IPS-NIHi11 (cell line): Measurements from ENCODE around the gene TPSB2.
"Not testable (repeated sequence)": the region's sequence is repeated elsewhere in the genome, so short reads cannot be mapped to it uniquely, and the experiment has no call there.

Source experiments
- DNase-seq: peaks from one replicate; pipeline ENCODE4 v3.0.0; 2012; ENCODE audit warnings: mixed read lengths, low spot score

TPSB2 gene

DNA sequence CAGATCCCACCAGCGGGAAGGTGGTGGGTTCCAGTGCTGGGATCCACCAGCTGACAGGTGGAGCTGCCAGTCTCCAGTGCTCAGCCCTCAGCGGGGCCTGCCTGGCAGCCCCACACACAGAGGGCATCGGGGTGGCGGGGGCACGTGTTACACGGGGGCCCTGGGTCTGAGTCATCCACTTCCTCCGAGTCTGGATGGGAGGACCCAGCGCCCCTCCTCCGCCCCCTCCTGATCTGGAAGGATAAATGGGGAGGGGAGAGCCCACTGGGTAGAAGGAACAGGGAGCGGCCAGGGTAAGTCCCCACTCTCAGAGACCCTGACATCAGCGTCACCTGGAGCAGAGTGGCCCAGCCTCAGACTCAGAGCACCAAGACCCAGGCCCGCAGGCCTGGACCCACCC lies 10.5 kb upstream of the TPSB2 start, which contains the start of gene TPSAB1:
TPSAB1 (plus strand) TSS at position 270 of the 400 bp plus-strand sequence. CDS start 234 bp downstream, outside the sequence.
- DNase-seq: not testable (repeated sequence)

DNA sequence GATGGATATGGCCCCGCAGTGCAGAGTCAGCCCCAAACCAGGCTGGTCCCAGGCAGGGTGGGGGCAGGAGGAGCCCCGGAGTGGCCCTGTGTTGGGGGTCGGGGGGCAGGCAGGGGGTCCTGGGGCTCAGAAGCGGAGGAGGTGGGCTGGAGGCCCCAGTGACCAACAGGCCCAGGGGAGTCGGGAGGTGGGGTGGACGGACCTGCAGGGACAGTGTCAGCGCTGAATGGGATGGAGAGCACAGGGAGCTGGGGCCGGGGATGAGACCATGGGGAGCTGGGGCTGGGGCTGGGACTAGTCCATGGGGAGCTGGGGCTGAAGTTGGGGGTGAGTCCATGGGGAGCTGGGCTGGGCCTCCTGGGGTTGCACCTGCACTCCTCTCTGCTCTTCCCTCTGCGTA lies 9.6 kb upstream of the TPSB2 start:
- DNase-seq: not testable (repeated sequence)

DNA sequence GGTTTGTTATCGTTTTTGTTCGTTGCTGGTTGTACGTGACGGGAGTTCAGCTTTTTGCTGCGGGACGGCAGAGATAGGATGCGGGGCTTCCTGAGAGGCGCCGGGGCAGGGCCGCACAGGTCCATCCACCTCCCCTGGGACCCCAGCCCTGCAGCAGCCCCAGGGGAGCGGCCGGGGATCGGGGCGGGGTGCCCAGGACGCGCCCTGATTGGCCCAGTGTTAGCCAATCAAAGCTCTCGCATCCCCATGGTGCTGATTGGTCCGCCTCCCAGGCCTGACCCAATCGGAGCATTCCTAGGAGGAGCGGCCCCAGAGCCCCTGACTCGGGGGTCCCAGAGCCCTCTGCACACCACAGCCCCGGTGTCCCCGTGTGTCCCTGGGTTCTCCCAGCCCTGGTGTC lies 8.9 kb upstream of the TPSB2 start:
- DNase-seq: not testable (repeated sequence)

DNA sequence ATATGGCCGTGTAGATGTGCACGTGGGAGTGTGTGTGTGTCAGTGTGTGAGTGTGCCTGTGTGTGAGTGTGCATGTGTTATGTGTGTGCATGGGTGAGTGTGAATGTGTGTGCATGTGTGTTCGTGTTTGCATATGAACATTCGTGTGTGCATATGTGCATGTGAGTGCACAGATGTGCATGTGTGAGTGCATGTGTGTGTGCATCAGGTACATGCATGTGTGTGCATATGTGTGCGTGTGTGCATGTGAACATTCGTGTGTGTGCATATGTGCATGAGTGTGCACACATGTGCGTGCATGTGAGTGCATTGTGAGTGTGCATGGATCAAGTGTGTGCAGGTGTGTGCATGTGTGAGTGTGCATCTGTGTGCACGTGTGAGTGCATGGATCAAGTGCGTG lies 8.0 kb upstream of the TPSB2 start:
- DNase-seq: no peak

DNA sequence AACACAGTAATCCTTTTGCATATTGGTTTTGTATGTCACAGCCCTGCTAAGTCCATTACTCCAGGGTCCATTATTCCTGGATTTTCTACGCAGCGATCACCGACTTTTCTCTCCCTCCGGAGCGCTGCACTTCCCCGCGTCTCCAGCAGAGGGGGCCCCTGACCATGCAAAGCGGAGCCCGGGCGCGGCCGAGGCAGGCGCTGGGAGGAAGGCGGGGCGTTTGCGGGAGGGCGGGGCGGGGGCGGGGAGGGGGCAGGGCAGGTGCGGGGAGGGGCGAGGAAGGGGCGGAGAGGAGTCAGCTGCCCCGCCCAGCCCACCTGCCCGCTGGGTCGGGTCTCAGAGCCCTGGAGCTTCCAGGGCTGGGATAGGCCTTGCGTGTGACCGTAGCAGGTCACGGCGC lies 6.7 kb upstream of the TPSB2 start:
- DNase-seq: not testable (repeated sequence)

DNA sequence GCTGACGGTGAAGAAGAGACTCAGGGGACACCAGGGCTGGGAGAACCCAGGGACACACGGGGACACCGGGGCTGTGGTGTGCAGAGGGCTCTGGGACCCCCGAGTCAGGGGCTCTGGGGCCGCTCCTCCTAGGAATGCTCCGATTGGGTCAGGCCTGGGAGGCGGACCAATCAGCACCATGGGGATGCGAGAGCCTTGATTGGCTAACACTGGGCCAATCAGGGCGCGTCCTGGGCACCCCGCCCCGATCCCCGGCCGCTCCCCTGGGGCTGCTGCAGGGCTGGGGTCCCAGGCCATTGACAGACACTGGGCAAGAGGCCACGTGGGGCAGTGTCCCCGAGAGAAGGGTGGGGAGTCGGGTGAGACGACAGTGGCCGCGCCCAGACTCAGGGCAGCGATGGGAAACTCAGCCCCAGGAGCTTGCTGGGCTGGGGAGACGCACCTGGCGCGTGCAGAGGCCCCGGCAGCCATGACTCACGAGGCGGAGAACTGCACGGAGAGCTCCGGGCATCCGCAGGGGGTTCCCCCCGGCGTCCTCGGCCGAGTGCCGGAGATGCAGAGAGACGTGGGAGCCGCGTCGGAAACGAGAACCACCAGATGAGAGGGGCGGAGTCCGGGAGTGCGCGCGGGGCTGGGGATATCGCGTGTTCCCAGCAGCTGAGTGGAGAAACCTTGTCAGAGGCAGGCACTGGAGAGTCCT lies 2.2 kb upstream of the TPSB2 start:
- DNase-seq: not testable (repeated sequence)

DNA sequence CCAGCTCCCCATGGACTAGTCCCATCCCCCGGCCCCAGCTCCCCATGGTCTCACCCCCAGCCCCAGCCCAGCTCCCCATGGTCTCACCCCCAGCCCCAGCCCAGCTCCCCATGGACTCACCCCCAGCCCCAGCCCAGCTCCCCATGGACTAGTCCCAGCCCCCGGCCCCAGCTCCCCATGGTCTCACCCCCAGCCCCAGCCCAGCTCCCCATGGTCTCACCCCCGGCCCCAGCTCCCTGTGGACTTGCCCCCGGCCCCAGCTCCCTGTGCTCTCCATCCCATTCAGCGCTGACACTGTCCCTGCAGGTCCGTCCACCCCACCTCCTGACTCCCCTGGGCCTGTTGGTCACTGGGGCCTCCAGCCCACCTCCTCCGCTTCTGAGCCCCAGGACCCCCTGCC lies 1.3 kb upstream of the TPSB2 start:
- not testable (repeated sequence) for DNase-seq

DNA sequence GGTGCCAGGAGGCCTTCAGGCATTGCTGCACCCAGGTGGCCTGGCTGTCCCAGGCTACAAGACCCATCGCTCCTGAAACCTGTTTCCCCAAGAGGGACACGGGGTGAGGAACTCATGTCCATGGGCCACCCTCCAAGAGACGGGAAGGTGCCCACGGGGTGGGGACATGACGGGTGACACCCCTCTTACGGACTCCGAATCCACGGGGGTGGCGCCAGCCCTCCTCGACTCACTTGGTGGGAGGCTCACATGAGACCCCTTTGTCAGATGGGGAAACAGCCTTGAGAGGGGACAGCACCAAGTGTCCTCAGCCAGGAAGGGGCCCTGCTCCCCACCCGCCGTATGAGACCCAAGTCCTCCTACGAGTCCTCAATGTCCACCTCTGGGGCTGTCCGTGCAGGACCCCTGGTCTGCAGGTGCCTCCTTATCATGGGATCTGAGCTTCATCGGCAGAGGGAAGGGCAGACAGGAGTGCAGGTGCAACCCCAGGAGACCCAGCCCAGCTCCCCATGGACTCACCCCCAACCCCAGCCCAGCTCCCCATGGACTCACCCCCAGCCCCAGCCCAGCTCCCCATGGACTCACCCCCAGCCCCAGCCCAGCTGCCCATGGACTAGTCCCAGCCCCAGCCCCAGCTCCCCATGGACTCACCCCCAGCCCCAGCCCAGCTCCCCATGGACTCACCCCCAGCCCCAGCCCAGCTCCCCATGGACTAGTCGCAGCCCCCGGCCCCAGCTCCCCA lies 658 bp upstream of the TPSB2 start:
- DNase-seq: not testable (repeated sequence)

DNA sequence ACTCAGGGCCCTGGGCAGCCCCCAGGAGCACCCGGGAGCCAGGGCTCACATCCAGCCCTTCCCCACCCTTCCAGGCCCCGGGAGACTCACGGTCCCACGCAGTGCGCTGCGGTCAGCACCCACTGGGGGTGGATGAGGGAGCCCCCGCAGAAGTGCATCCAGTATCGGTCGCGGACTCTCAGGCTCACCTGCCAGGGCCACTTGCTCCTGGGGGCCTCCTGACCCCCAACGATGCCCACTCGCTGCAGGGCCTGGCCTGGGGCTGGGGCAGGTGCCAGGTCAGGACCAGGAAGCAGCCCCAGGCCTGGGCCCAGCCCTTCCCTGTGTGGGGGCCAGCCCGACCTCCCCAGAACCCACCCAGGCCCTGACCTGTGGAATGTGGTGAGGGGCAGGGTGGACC lies 508 bp downstream of the TPSB2 start:
- not testable (repeated sequence) for DNase-seq

DNA sequence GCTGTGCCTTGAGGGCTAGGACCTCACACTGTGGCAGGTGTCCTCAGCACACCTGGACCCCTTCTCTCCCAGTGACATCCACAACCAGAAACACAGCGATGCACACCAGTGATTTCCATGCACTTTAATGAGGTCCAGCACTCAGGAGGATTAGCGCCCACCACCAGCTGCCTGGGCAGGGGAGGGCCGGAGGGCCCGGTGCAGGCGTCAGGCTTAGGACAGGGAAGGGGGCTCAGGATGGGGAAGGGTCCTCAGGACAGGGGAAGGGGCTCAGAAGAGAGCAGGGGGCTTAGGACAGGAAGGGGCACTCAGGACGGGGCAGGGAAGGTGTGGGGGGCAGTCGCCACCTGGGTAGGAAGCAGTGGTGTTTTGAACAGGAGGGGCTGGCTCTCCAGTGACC lies 1.8 kb downstream of the TPSB2 start:
- not testable (repeated sequence) for DNase-seq

DNA sequence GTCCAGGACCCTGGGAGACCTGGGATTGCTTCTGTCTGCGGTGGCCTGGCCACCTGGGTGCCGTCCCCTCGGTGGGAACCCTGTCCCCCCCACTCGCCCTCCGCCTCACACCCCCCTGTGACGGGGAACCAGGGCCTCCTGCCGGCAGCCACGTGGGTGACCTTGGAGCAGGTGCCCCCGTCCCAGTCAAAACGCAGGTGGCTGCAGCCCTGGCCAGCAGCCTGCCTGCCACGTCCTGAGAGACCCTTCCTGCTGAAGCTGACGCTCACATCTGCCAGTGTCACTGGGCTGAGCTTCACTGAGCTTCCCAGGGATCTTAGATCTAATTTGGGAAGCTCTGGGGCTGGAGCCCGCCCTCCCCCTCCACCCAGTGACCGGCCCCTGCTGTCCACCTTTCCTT lies 3.3 kb downstream of the TPSB2 start:
- not testable (repeated sequence) for DNase-seq

DNA sequence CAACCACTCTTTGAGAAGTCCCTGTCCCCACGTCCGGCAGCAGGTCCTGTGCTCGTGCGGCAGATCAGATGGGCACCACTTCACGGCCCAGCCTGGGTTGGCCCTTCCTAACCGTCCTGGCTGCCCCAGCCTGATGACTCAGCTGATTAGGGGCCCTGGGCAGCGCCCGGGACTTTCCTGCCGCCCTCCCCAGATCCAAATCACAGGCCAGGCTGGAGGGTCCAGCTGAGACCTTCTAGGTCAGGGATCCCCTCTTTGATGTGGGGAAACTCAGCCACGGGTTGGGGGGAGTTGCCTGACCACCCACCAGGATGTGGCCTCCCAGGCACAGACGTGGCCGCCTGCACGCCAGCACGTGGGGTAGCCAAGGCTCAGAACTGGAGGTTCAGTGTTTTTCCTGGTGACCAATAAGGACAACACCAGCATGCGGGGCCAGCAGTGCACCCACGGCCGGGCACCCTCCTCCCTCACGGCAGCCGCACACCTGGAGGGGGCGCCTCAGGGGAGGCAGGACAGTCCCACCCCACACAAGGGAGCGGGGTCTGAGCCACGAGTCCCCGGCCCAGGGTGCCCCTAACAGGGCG lies 4.2 kb downstream of the TPSB2 start:
- DNase-seq: not testable (repeated sequence)

DNA sequence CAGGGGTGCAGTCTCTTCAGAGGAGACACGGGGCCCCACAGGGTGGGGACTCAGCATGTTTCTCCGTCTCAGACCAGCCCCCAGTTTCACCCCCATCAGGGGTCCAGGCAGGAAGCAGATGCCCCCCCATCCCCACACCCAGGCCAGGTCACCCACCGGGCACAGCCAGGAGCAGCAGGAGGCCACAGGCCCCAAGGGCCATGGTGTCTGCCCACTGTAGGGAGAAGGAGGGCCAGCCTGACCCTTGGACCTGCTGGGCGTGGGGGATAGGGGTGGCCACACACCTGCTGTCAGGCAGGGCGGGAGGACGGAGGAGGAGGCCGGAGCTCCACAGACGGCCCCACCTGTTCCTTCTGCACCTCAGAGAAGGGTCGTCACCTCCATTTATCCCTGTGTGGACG lies 4.9 kb downstream of the TPSB2 start, which contains the start of gene TPSG1:
TPSG1 (minus strand) TSS at position 218 of the 401 bp plus-strand sequence; CDS start at position 202, 16 bp downstream.
- DNase-seq: no peak

DNA sequence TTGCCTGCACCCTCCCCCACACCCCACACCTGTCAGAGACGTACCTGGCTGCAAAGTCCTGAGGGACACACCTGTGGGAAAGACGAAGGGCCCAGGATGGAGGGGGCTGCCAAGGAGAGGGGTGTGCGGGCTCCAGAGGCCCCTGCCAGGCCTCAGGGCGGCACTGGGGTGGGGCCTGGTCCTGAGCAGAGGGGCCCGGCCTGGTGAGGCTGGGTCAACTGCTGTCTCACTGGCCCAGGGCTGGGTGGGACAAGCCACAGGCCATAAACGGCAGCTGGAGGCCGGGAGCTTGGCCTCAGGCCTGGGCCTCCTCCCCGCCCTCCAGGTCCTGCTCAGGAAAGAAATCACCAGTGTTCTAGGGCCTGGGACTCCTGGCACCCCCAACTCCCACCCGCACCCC lies 5.4 kb downstream of the TPSB2 start:
- DNase-seq: no peak

DNA sequence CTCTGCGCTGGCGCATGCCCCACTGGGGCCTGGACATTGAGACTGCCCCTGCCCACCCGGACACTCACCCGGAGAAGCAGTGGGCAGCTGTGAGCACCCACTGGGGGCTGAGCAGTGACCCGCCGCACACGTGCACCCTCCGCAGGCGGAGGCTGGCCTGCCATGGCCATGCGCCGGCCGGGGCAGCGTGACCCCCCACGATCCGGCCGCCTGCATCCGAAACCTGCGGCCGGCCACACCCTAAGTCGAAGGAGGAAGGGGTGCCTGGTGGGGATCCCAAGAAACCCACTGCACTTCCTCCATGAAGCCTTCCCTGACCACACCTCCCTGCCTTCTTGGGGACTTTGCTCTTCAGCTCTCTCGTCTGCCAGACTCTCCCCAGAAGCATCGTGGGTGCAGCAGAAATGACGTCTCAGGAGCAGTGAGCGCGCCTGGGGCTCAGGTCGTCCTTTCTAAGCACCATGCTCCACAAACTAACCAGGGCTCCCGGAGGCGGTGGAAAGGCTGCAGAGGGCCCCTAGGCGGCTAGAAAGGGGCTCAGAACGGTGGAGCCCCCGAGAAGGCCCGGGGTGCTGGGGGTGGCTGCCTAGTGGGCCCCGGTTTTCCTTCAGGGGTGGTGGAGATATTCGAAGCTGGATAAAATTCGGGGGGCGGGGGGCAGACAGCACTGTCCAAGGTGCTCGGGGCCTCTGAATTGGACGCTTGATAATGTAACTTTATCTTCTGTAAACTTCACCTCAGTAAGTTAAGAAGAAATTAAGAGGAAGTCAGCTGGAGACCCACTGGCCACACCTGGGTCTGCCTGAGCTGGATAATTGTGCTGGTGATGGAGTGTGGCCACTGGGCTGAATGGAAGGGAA lies 6.4 kb downstream of the TPSB2 start:
- no peak for DNase-seq

DNA sequence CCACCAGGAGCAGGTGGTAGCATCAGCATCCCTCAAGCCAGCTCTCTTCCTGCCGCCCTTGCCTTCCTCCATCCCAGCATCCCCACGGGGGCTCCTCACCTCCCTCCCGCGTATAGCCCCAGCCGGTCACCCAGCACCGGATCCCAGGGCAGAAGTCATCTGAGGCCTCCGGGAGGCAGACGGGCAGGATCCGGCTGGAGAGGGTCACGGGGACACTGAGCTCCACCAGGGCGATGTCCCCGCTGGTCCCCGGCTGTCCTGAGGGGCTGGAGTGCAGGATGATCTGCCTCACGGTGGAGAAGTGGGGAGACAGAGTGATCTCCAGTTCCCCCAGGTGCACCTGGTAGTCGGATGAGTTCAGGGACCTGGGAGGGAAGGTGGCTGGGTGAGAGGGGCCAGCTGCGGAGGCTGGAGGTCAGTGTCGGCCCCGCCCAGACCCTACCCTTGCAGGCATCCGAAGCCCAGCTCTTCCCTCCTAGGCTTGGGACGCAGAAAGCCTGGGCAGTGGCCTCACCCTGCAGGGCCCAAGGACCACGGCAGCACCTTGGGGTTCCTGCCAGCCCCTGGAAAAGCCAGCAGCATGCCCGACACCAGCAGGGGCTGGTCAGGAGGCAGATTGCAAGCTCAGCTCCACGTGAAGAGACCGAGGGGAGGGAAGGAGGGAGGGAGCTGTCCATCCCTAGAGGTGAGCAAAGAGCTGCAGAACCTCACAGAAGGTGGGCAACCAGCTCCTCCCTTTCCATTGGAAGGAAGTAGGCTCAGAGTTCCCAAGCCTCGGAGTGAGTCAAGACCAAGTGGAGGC lies 7.2 kb downstream of the TPSB2 start:
- DNase-seq: no peak

DNA sequence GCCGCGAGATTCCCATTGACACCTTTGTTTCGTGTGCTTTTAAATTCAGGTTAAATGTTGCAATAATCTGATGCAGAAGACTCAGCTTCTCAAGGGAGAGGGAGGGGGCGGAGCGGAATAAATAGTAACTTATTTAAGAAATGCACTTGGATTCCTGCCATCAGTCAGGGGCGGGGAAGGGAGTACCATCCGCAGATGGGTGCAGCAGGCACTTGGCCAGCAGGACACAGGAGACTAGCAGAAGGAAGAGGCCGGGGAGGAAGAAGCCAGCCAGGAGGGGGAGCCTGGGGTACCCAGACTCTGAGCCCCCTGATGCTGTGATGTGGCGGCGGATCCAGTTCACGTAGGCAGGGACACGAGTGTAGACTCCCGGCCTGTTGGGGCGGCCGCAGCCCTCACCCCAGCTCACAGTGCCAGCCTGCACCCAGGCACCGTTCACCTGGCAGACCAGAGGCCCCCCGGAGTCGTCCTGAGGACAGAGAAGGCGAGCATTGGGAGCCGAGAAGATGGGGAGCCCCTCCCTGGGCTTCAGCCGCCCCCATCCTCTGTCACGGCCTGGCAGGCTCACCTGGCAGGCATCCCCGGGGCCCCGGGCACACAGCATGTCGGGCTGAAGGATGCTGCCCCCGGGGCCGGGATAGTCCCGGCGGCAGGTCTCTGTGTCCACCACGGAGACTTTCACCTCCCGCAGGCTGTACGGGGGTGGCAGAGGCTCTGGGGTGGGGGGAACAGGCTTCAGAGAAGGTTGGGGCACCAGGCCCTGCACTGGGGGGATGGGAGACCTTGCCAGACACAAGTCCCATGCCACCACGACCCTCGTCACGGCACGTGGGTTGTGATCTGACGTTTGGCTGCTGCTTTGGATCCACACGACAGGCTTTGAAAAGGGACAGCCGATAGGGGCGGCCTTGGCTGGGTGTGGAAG lies 8.1 kb downstream of the TPSB2 start:
- no peak for DNase-seq

DNA sequence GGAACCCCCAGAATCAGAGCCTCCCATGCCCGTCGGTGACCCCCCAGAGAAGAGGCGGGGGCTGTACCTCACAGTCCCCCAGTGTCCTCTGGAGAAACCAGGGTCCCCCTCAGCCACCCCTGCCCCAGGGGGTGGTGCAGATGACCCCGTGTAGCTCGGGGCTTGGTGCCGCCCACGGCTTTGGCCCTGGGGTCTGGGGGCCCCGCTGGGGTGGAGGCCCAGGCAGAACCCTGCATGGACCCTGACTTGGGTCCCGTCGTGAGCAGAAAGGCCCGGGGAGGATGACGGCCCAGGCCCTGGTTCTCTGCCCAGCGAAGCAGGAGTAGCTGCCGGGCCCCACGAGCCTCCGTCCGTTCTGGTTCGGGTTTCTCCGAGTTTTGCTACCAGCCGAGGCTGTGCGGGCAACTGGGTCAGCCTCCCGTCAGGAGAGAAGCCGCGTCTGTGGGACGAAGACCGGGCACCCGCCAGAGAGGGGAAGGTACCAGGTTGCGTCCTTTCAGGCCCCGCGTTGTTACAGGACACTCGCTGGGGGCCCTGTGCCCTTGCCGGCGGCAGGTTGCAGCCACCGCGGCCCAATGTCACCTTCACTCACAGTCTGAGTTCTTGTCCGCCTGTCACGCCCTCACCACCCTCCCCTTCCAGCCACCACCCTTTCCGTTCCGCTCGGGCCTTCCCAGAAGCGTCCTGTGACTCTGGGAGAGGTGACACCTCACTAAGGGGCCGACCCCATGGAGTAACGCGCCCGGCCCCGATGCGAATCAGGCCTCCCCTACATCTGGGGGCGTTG lies 8.9 kb downstream of the TPSB2 start:
- DNase-seq: no peak

DNA sequence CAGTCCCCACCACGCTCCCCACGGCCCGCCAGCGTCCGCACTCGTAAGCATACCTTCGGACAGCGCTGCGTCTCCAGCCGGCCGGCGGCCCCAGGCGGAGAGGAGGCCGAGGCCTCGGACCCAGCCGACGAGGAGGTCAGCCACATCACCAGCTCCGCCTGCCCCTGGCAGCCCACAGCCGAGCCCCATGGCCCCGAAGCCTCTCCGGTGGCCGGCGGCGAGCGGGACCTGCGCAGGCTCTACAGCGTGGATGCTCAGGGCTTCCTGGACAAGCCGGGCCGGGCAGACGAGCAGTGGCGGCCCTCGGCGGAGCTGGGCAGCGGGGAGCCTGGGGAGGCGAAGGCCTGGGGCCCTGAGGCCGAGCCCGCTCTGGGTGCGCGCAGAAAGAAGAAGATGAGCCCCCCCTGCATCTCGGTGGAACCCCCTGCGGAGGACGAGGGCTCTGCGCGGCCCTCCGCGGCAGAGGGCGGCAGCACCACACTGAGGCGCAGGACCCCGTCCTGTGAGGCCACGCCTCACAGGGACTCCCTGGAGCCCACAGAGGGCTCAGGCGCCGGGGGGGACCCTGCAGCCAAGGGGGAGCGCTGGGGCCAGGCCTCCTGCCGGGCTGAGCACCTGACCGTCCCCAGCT lies 9.8 kb downstream of the TPSB2 start:
- DNase-seq: no peak
